SK-N-SH treated with all-trans-retinoic acid at 6 μM for 48 hours (cell line): ENCODE results near the gene HAO1.

Source experiments
- ATAC-seq: fragments of 200-7000 bp; cut with Tn5 transposase; 3 replicates; pipeline ENCODE4 v1.9.1; 2020; ENCODE audit warnings: mild to moderate bottlenecking, moderate library complexity
- ARNTL ChIP-seq: fragments of 450-650 bp; formaldehyde crosslinking; IDR thresholded peaks from 2 replicates; pipeline ENCODE4 v1.5.0; 2020; ENCODE audit warnings: low read depth, mild to moderate bottlenecking, moderate library complexity, borderline replicate concordance
- BACH2 ChIP-seq: fragments of 250-450 bp; sonication (Bioruptor Pico); IDR thresholded peaks from 2 replicates; pipeline ENCODE4 v1.9.0; 2021; ENCODE audit warnings: mild to moderate bottlenecking, borderline replicate concordance
- CREB5 ChIP-seq: fragments of 250-450 bp; sonication (Bioruptor Pico); IDR thresholded peaks from 2 replicates; pipeline ENCODE4 v1.5.1; 2020; ENCODE audit warnings: low read depth, mild to moderate bottlenecking, moderate library complexity
- CSDC2 ChIP-seq: fragments of 250-450 bp; sonication (Bioruptor Pico); IDR thresholded peaks from 2 replicates; pipeline ENCODE4 v1.5.0; 2020; ENCODE audit warnings: mild to moderate bottlenecking, moderate library complexity
- ESRRG ChIP-seq: fragments of 250-450 bp; sonication (Bioruptor Pico); IDR thresholded peaks from 2 replicates; pipeline ENCODE4 v1.6.1; 2021; ENCODE audit warnings: mild to moderate bottlenecking
- GLIS3 ChIP-seq: fragments of 250-450 bp; sonication (Bioruptor Pico); IDR thresholded peaks from 2 replicates; pipeline ENCODE4 v1.5.0; 2020; ENCODE audit warnings: mild to moderate bottlenecking, moderate library complexity
- ISL1 ChIP-seq: fragments of 250-450 bp; sonication (Bioruptor Pico); IDR thresholded peaks from 2 replicates; pipeline ENCODE4 v2.1.2; 2022; ENCODE audit warnings: mild to moderate bottlenecking, moderate library complexity
- OSR1 ChIP-seq: fragments of 250-450 bp; sonication (Bioruptor Pico); IDR thresholded peaks from 2 replicates; pipeline ENCODE4 v1.8.0; 2022; ENCODE audit warnings: moderate library complexity, mild to moderate bottlenecking, inconsistent platforms
- PPARA ChIP-seq: fragments of 250-450 bp; sonication (Bioruptor Pico); IDR thresholded peaks from 2 replicates; pipeline ENCODE4 v1.5.0; 2020; ENCODE audit warnings: mild to moderate bottlenecking, borderline replicate concordance
- SNAI2 ChIP-seq: fragments of 250-450 bp; sonication (Bioruptor Pico); IDR thresholded peaks from 2 replicates; pipeline ENCODE4 v1.5.0; 2020; ENCODE audit warnings: mild to moderate bottlenecking, moderate library complexity
- TCF4 ChIP-seq: fragments of 250-450 bp; sonication (Bioruptor Pico); IDR thresholded peaks from 2 replicates; pipeline ENCODE4 v1.8.0; 2021; ENCODE audit warnings: mild to moderate bottlenecking, moderate library complexity, borderline replicate concordance
- TOX ChIP-seq: fragments of 250-450 bp; sonication (Bioruptor Pico); IDR thresholded peaks from 2 replicates; pipeline ENCODE4 v1.8.0; 2021; ENCODE audit warnings: mild to moderate bottlenecking, moderate library complexity, borderline replicate concordance
- TSHZ2 ChIP-seq: fragments of 250-450 bp; sonication (Bioruptor Pico); IDR thresholded peaks from 2 replicates; pipeline ENCODE4 v1.5.0; 2020; ENCODE audit warnings: mild to moderate bottlenecking, moderate library complexity
- ZC3H10 ChIP-seq: fragments of 250-450 bp; sonication (Bioruptor Pico); IDR thresholded peaks from 2 replicates; pipeline ENCODE4 v1.5.1; 2021; ENCODE audit warnings: mild to moderate bottlenecking, moderate library complexity
- ZFP3 ChIP-seq: fragments of 250-450 bp; sonication (Bioruptor Pico); IDR thresholded peaks from 2 replicates; pipeline ENCODE4 v1.5.0; 2020; ENCODE audit warnings: mild to moderate bottlenecking, moderate library complexity
- ZFP30 ChIP-seq: fragments of 450-650 bp; formaldehyde crosslinking; IDR thresholded peaks from 2 replicates; pipeline ENCODE4 v1.5.0; 2022; ENCODE audit warnings: mild to moderate bottlenecking, moderate library complexity
- ZNF565 ChIP-seq: fragments of 450-650 bp; formaldehyde crosslinking; conservative IDR thresholded peaks from 2 replicates; pipeline ENCODE4 v1.5.0; 2020; ENCODE audit warnings: low read depth, mild to moderate bottlenecking, moderate library complexity
- ZNF70 ChIP-seq: fragments of 450-650 bp; formaldehyde crosslinking; IDR thresholded peaks from 2 replicates; pipeline ENCODE4 v1.5.0; 2020; ENCODE audit warnings: mild to moderate bottlenecking, moderate library complexity
- ZNF8 ChIP-seq: fragments of 450-650 bp; formaldehyde crosslinking; IDR thresholded peaks from 2 replicates; pipeline ENCODE4 v1.5.0; 2020; ENCODE audit warnings: mild to moderate bottlenecking, moderate library complexity
- TF ChIP-seq, protein P1 (sequence below): fragments of 250-450 bp; sonication (Bioruptor Pico); IDR thresholded peaks from 2 replicates; pipeline ENCODE4 v1.5.1; 2021; ENCODE audit warnings: mild to moderate bottlenecking, moderate library complexity
- TF ChIP-seq, protein P2 (sequence below): fragments of 250-450 bp; sonication (Bioruptor Pico); IDR thresholded peaks from 2 replicates; pipeline ENCODE4 v1.8.0; 2021; ENCODE audit warnings: low read depth, mild to moderate bottlenecking, moderate library complexity, borderline replicate concordance

Gene HAO1

DNA sequence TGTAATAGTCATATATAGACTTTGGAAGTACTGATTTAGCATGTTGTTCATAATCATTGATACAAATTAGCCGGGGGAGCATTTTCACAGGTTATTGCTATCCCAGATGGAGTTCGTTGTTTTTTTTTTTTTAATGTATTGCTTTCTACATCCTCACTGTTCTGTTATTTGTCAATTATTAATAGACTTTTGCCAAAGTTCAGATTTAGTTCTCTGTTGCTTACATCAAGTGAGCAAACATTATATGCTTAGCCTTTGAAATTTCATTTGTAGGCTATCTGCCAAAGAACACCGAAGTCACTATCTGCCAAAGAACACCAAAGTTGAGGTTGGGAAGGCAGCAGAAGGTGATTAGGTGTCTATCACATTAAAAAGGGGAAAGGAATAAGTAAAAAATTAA lies at the start of gene HAO1:
Gene HAO1, minus strand, starts transcription at position 118 of the 400 bp plus-strand sequence. Its CDS starts 36 bp downstream, at position 82.
- ATAC-seq, result no peak
- TF ChIP-seq ZNF8 (no peak), ZNF70 (CRISPR knock-in tag) (no peak), CREB5 (no peak), TCF4 (CRISPR knock-in tag) (no peak), PPARA (CRISPR knock-in tag) (no peak), ARNTL (no peak), CSDC2 (no peak), ZFP3 (no peak), TOX (CRISPR knock-in tag) (no peak), ZC3H10 (CRISPR knock-in tag) (no peak), ZFP30 (no peak)
- TF ChIP-seq, protein P1, sequence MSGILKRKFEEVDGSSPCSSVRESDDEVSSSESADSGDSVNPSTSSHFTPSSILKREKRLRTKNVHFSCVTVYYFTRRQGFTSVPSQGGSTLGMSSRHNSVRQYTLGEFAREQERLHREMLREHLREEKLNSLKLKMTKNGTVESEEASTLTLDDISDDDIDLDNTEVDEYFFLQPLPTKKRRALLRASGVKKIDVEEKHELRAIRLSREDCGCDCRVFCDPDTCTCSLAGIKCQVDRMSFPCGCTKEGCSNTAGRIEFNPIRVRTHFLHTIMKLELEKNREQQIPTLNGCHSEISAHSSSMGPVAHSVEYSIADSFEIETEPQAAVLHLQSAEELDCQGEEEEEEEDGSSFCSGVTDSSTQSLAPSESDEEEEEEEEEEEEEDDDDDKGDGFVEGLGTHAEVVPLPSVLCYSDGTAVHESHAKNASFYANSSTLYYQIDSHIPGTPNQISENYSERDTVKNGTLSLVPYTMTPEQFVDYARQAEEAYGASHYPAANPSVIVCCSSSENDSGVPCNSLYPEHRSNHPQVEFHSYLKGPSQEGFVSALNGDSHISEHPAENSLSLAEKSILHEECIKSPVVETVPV (CRISPR knock-in tag), result no peak

DNA sequence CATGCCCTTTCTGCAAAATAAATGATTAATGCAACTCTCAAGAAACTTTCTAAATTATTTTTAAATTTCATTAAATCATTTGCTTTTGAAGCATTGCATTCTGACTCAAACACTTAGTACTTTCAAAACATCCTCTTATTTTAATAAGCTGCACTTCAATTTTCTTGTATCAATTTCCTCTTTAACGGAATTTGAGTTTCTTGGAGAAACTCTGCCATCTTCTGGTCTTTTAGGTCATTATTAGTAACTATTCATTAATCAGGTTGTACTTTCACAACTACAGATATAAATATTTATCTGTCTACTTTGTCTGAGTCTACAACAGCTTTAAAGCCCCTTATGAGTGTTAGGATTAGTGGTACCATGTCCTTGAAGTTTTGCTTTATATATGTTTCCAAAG lies 49.1 kb upstream of the HAO1 start:
- ATAC-seq, result no peak
- TF ChIP-seq SNAI2 (no peak), ZFP3 (no peak), ZNF70 (CRISPR knock-in tag) (no peak), ZNF8 (no peak), GLIS3 (CRISPR knock-in tag) (no peak), ZNF565 (CRISPR knock-in tag) (no peak), ISL1 (CRISPR knock-in tag) (no peak), ZFP30 (no peak), ZC3H10 (CRISPR knock-in tag) (no peak), ARNTL (no peak), TSHZ2 (CRISPR knock-in tag) (no peak), TOX (CRISPR knock-in tag) (no peak), PPARA (CRISPR knock-in tag) (no peak), ESRRG (CRISPR knock-in tag) (no peak), BACH2 (CRISPR knock-in tag) (no peak), CSDC2 (no peak), OSR1 (CRISPR knock-in tag) (no peak)
- TF ChIP-seq, protein P1 (CRISPR knock-in tag), result no peak
- TF ChIP-seq, protein P2, sequence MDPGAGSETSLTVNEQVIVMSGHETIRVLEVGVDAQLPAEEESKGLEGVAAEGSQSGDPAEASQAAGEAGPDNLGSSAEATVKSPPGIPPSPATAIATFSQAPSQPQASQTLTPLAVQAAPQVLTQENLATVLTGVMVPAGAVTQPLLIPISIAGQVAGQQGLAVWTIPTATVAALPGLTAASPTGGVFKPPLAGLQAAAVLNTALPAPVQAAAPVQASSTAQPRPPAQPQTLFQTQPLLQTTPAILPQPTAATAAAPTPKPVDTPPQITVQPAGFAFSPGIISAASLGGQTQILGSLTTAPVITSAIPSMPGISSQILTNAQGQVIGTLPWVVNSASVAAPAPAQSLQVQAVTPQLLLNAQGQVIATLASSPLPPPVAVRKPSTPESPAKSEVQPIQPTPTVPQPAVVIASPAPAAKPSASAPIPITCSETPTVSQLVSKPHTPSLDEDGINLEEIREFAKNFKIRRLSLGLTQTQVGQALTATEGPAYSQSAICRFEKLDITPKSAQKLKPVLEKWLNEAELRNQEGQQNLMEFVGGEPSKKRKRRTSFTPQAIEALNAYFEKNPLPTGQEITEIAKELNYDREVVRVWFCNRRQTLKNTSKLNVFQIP (CRISPR knock-in tag), result no peak

- TF ChIP-seq PPARA (CRISPR knock-in tag) (no peak), ISL1 (CRISPR knock-in tag) (no peak), BACH2 (CRISPR knock-in tag) (no peak), ARNTL (no peak)
- ATAC-seq, result no peak
Observed at GRCh38 chr20:7985916-7986315, 45.7 kb upstream of the HAO1 start.

GRCh38 chr20:7984192-7984591 lies 43.9 kb upstream of the HAO1 start:
- ATAC-seq, result no peak

More at GRCh38 chr20:7984192-7984591, 43.9 kb upstream of the HAO1 start:
- no peak for TF ChIP-seq CREB5
- no peak for TF ChIP-seq CSDC2
- TF ChIP-seq ZFP3, result no peak
- TF ChIP-seq, protein P1 (CRISPR knock-in tag), result no peak
- TF ChIP-seq ESRRG (CRISPR knock-in tag), result no peak
- TF ChIP-seq ZNF565 (CRISPR knock-in tag), result no peak
- no peak for TF ChIP-seq TCF4 (CRISPR knock-in tag)
- no peak for TF ChIP-seq PPARA (CRISPR knock-in tag)
- no peak for TF ChIP-seq ZC3H10 (CRISPR knock-in tag)
- TF ChIP-seq, all 23 proteins: peak for 0
